Gastrocnemius medialis (tissue), 4 donors: ENCODE results near the gene ACOX2.

Source experiments
- POLR2A ChIP-seq, 2 donors: fragments of 450-650 bp; IDR thresholded peaks; one replicate each; pipeline ENCODE4 v1.6.1; 2017; ENCODE audit warnings: antibody characterized with exemption in 2 of 2, mild to moderate bottlenecking in 2 of 2, moderate library complexity in 2 of 2
- TF ChIP-seq, protein P1 (sequence below), 5 experiments: fragments of 450-650 bp in 3 of 5; fragments of 200-600 bp in 2 of 5; sonication (generic) in 2 of 5; IDR thresholded peaks in 4 of 5; conservative IDR thresholded peaks in 1 of 5; 1 replicate in 4 of 5; 2 replicates in 1 of 5; pipeline ENCODE4 v1.5.1; 2016 to 2019; ENCODE audit warnings: antibody characterized with exemption in 5 of 5, mild to moderate bottlenecking in 3 of 5, moderate library complexity in 3 of 5

DNA sequence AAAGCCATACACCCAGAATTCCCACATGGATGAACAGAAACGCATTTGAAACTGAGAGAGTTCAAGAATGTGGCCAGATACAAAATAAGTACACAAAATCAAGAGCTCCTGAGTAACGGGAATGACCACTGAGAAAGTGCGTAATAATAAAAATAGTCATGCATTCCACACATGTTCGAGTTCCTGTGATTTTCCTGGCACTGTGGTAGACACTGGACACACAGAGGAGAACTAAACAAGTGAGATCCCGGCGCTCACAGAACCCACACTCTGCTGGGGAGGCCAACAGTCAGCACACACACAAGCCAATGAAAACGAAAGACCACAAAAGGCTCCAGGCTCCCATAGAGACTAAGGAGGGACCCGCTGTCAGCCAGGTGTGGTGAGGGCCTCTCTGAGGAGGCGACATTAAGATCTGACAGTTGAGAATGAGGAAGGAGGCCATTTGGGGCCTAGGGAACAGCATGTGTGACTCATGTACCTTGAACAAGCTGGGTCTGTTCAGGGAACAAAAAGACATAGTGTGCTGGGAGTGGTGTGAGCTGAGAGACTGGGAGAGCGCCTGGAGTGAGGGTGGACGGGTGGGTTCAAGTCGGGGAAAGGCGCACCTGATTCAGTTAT is 35.1 kb upstream of the ACOX2 start:
- TF ChIP-seq, protein P1, sequence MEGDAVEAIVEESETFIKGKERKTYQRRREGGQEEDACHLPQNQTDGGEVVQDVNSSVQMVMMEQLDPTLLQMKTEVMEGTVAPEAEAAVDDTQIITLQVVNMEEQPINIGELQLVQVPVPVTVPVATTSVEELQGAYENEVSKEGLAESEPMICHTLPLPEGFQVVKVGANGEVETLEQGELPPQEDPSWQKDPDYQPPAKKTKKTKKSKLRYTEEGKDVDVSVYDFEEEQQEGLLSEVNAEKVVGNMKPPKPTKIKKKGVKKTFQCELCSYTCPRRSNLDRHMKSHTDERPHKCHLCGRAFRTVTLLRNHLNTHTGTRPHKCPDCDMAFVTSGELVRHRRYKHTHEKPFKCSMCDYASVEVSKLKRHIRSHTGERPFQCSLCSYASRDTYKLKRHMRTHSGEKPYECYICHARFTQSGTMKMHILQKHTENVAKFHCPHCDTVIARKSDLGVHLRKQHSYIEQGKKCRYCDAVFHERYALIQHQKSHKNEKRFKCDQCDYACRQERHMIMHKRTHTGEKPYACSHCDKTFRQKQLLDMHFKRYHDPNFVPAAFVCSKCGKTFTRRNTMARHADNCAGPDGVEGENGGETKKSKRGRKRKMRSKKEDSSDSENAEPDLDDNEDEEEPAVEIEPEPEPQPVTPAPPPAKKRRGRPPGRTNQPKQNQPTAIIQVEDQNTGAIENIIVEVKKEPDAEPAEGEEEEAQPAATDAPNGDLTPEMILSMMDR (IDR thresholded peaks at IDR 0.05 in 4 of 5, conservative IDR thresholded peaks at IDR 0.05 in 1 of 5): no peak
- TF ChIP-seq POLR2A (IDR thresholded peaks at IDR 0.05): no peak
